Fibroblast of pulmonary artery (primary cell): Measurements from ENCODE around the gene THOC2.
"Not testable (repeated sequence)": the region's sequence is repeated elsewhere in the genome, so short reads cannot be mapped to it uniquely, and the experiment has no call there.

Source experiments
- DNase-seq: peaks from one replicate; pipeline ENCODE4 v3.0.0-alpha.2; 2010; ENCODE audit warnings: low read depth
- H3K4me3 ChIP-seq: replicated peaks from 2 replicates; pipeline ENCODE4 v1.5.1; 2011; ENCODE audit warnings: low read depth, mild to moderate bottlenecking, control low read depth, low read length, moderate library complexity
- CTCF ChIP-seq: IDR thresholded peaks from 2 replicates; pipeline ENCODE4 v1.5.1; 2011; ENCODE audit warnings: mild to moderate bottlenecking, control low read depth, low read length, inconsistent platforms; ENCODE audit errors: missing control alignments

Gene THOC2

GRCh38 chrX:123682186-123682585 lies 50.7 kb downstream of the THOC2 start:
- no peak for TF ChIP-seq CTCF
- no peak overlapping the region for H3K4me3 ChIP-seq
- DNase-seq: no peak

GRCh38 chrX:123679733-123680460 lies 53.0 kb downstream of the THOC2 start:
- not testable (repeated sequence) for H3K4me3 ChIP-seq, DNase-seq

GRCh38 chrX:123675154-123675553 lies 57.7 kb downstream of the THOC2 start:
- no peak for DNase-seq
- TF ChIP-seq CTCF: no peak
- H3K4me3 ChIP-seq: no peak overlapping the region

- no peak for TF ChIP-seq CTCF
- H3K4me3 ChIP-seq: no peak overlapping the region
- peak; percentile 18 for DNase-seq
Measured at GRCh38 chrX:123673813-123674212, 59.0 kb downstream of the THOC2 start.

- TF ChIP-seq CTCF: no peak
- DNase-seq: no peak
Measured at GRCh38 chrX:123665197-123665596, 67.7 kb downstream of the THOC2 start.

GRCh38 chrX:123664467-123665167 lies 68.2 kb downstream of the THOC2 start:
- not testable (repeated sequence) for H3K4me3 ChIP-seq
- peak; percentile 11 for DNase-seq

More at GRCh38 chrX:123665197-123665596, 67.7 kb downstream of the THOC2 start:
- H3K4me3 ChIP-seq: no peak overlapping the region

- not testable (repeated sequence) for H3K4me3 ChIP-seq, DNase-seq
Measured at GRCh38 chrX:123663720-123664119, 69.1 kb downstream of the THOC2 start.

- H3K4me3 ChIP-seq, DNase-seq: not testable (repeated sequence)
Measured at GRCh38 chrX:123656507-123656906, 76.3 kb downstream of the THOC2 start.

GRCh38 chrX:123648811-123649181 lies 84.1 kb downstream of the THOC2 start:
- not testable (repeated sequence) for DNase-seq

More at GRCh38 chrX:123648811-123649181, 84.1 kb downstream of the THOC2 start:
- H3K4me3 ChIP-seq: not testable (repeated sequence)
